SH-SY5Y (cell line): ENCODE results near the gene MGAT3.

Experiments
- GATA2 ChIP-seq: IDR thresholded peaks from 2 replicates; pipeline ENCODE4 v1.6.1; 2011; ENCODE audit warnings: mild to moderate bottlenecking, low read depth, low read length
- GATA3 ChIP-seq: IDR thresholded peaks from 2 replicates; pipeline ENCODE4 v1.6.1; 2011; ENCODE audit warnings: low read depth, mild to moderate bottlenecking, low read length, moderate library complexity

- TF ChIP-seq GATA2 = no peak
- no peak for TF ChIP-seq GATA3
Observed at GRCh38 chr22:39432361-39432811, 24.4 kb upstream of the MGAT3 start.
